PC-9 (cell line): Measurements from ENCODE around the gene TRMT2A.

Experiments used
- CTCF ChIP-seq: fragments of 200-600 bp; sonication (generic); conservative IDR thresholded peaks from 2 replicates; pipeline ENCODE4 v1.6.1; 2017; ENCODE audit warnings: mixed run types, antibody characterized with exemption, mild to moderate bottlenecking, moderate library complexity
- EZH2 ChIP-seq: fragments of 200-600 bp; sonication (generic); IDR thresholded peaks from 2 replicates; pipeline ENCODE4 v1.8.0; 2017; ENCODE audit warnings: antibody characterized with exemption, low read depth

GRCh38 chr22:20087319-20088262 lies 29.4 kb downstream of the TRMT2A start:
- TF ChIP-seq CTCF (no peak), EZH2 (no peak)
